ENCODE measurements around the gene TRAF2. TPM values are rescaled to one million over a fixed set of nuclear protein-coding genes. Genes with fewer than 3 reads are reported as not detected.

Gene TRAF2
- total and polyA plus RNA-seq, 2 of the 8 experiments (the other 6 are each of a cell fraction or from before 2014, with no cell fraction given) = 26.9 to 50.2 TPM

DNA sequence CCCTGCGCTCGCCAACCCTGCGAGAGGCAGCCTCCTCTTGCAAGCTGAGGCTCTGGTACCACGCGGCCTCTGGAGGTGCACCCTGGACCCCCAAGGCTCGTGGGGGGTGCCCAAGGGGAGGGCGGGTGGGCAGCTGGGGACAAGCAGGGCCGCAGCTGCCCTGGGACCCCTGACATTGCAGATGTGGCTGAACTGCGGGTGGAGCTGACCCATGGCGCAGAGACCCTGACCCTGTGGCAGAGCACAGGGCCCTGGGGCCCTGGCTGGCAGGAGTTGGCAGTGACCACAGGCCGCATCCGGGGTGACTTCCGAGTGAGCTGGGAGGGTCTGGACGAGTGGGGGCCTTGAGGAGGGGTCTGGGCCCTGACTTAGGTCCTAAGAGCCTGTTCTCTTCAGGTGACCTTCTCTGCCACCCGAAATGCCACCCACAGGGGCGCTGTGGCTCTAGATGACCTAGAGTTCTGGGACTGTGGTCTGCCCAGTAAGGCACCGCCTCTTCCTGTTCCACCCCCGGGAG is 32.7 kb upstream of the TRAF2 start:
- Histone ChIP-seq H3K9ac (replicated peaks in 1 of 4; ENCODE audit: extremely low read depth in 1 of 4, low read depth in 3 of 4, low read length in 3 of 4) (no peak overlapping the region), H3K18ac (ENCODE audit: extremely low read depth, low read length) (no peak overlapping the region), H3K27me3 (replicated peaks in 1 of 4; ENCODE audit: control insufficient read depth in 3 of 4, extremely low read depth in 1 of 4, insufficient read depth in 3 of 4, low read length in 3 of 4) (no peaks in the 10 kb centered on the region), H4K8ac (ENCODE audit: extremely low read depth, insufficient read depth, low read length) (no peak overlapping the region), H3K79me1 (ENCODE audit: low read depth, low read length) (no peaks in the 10 kb centered on the region), H3K23ac (ENCODE audit: insufficient read length) (no peak overlapping the region), H2BK5ac (ENCODE audit: low read depth, low read length) (no peak overlapping the region), H3K23me2 (ENCODE audit: low read depth, low read length) (peaks cover 2% of the 10 kb centered on the region; the same call in 1 of the 2 replicates), H2BK12ac (ENCODE audit: low read depth, low read length) (no peak overlapping the region), H3K36me3 (ENCODE audit: control insufficient read depth in 2 of 4, insufficient read depth in 4 of 4, low read length in 3 of 4) (peaks cover 0 to 7% (median 3%) of the 10 kb centered on the region in 4 experiments; a peak in 5 of 8 replicates), H3K4ac (replicated peaks; ENCODE audit: insufficient read length, low read depth, low read length) (no peak overlapping the region), H2BK15ac (ENCODE audit: low read length) (no peak overlapping the region), H2AFZ (ENCODE audit: low read length) (no peak overlapping the region), H3K9me3 (ENCODE audit: insufficient read depth in 2 of 2, low read depth in 1 of 2, low read length in 1 of 2) (no peaks in the 10 kb centered on the region), H3K27ac (ENCODE audit: low read depth, low read length) (no peak overlapping the region), H4K20me1 (replicated peaks in 1 of 2; ENCODE audit: control insufficient read depth in 1 of 2, insufficient read depth in 2 of 2, low read length in 2 of 2) (peaks cover 7 to 14% of the 10 kb centered on the region in 2 experiments), H2BK20ac (ENCODE audit: low read length) (no peak overlapping the region), H3K4me3 (ENCODE audit: extremely low read depth in 1 of 4, insufficient read depth in 2 of 4, low read depth in 3 of 4, low read length in 4 of 4) (no peak overlapping the region), H3K79me2 (ENCODE audit: control insufficient read depth in 1 of 2, insufficient read depth in 2 of 2, low read length in 2 of 2) (no peaks in the 10 kb centered on the region), H4K91ac (replicated peaks; ENCODE audit: insufficient read length, low read length) (no peak overlapping the region), H4K5ac (ENCODE audit: insufficient read length, low read depth, low read length) (no peak overlapping the region), H3K14ac (ENCODE audit: insufficient read length) (no peak overlapping the region), H2AK5ac (ENCODE audit: low read depth, low read length) (no peak overlapping the region), H3K4me2 (ENCODE audit: insufficient read depth in 1 of 2, low read depth in 2 of 2, low read length in 2 of 2) (no peak overlapping the region), H2BK120ac (replicated peaks; ENCODE audit: low read depth, low read length) (no peak overlapping the region), H3K4me1 (replicated peaks in 1 of 4; ENCODE audit: control insufficient read depth in 3 of 4, insufficient read depth in 4 of 4, low read length in 3 of 4) (peaks cover 0 to 10% (median 3%) of the 10 kb centered on the region in 4 experiments; a peak in 5 of 7 replicates), H3K56ac (replicated peaks; ENCODE audit: insufficient read length, low read depth, low read length) (no peak overlapping the region)
- WGBS, 2 experiments (ENCODE audit: extremely low coverage in 1 of 2, insufficient coverage in 1 of 2, insufficient read length in 1 of 2, insufficient replicate concordance in 2 of 2, low coverage in 1 of 2, low lambda C conversion rate in 2 of 2, missing lambda C conversion rate in 1 of 2) = 91% methylated on average over 13 of the region's 18 CpGs; no CpG with 5 or more reads in 1 of the 2 experiments
- FAIRE-seq = no peak
- no peak for TF ChIP-seq USF2 (IDR thresholded peaks at IDR 0.05; ENCODE audit: low read length)
- TF ChIP-seq RXRA (IDR thresholded peaks at IDR 0.05; ENCODE audit: insufficient read depth, low read depth, low read length) = no peak
- no peak for TF ChIP-seq YY1 (IDR thresholded peaks at IDR 0.05; ENCODE audit: low read depth, low read length)
- no peak for TF ChIP-seq POU5F1 (IDR thresholded peaks at IDR 0.05; ENCODE audit: low read depth, low read length)
- TF ChIP-seq CEBPB (IDR thresholded peaks at IDR 0.05; ENCODE audit: low read depth, low read length) = no peak
- TF ChIP-seq TBP (IDR thresholded peaks at IDR 0.05; ENCODE audit: low read depth, low read length) = no peak
- TF ChIP-seq BACH1 (IDR thresholded peaks at IDR 0.05; ENCODE audit: low read length) = no peak
- TF ChIP-seq, protein P1, sequence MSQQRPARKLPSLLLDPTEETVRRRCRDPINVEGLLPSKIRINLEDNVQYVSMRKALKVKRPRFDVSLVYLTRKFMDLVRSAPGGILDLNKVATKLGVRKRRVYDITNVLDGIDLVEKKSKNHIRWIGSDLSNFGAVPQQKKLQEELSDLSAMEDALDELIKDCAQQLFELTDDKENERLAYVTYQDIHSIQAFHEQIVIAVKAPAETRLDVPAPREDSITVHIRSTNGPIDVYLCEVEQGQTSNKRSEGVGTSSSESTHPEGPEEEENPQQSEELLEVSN (IDR thresholded peaks at IDR 0.05) = no peak
- TF ChIP-seq NRF1 (IDR thresholded peaks at IDR 0.05; ENCODE audit: low read depth, low read length) = no peak
- TF ChIP-seq POLR2A (IDR thresholded peaks at IDR 0.05; ENCODE audit: control extremely low read depth in 1 of 2, low read depth in 2 of 2, low read length in 2 of 2) = no peak
- no peak for TF ChIP-seq ASH2L (IDR thresholded peaks at IDR 0.05; ENCODE audit: low read length)
- DNase-seq (ENCODE audit: low read depth in 1 of 2, low spot score in 2 of 2) = peak in 1 of 2 experiments; percentile 45
- CTCF ChIA-PET (ENCODE audit: partially characterized antibody) = interaction anchor here (1.2 kb wide), 1 partner anchor 11 kb away, joined by 3 read pairs; no protein-coding TSS in a partner anchor
- POLR2A ChIA-PET (ENCODE audit: partially characterized antibody) = interaction anchor here (1.1 to 16.2 kb wide), 2 partner anchors 12 to 15 kb away, joined by 4 to 248 read pairs; partner anchors contain the start of genes AJM1 and EDF1

All from H1 (cell line).